Sigmoid colon (tissue), 7 donors: Measurements from ENCODE around the gene PPDPF. TPM values are rescaled to one million over a fixed set of nuclear protein-coding genes. Genes with fewer than 3 reads are reported as not detected.

ENCODE experiments used
- DNase-seq: peaks from one replicate; pipeline ENCODE4 v3.0.0-alpha.2; 2019
- H3K27ac ChIP-seq, 4 donors: fragments of 200-600 bp; sonication (generic); one replicate each; pipeline ENCODE4 v1.5.1; 2016 to 2019; ENCODE audit warnings: mild to moderate bottlenecking in 1 of 4
- H3K27me3 ChIP-seq, 3 donors: fragments of 200-600 bp; sonication (generic); one replicate each; pipeline ENCODE4 v1.5.1; 2019; ENCODE audit warnings: mild to moderate bottlenecking in 1 of 3
- H3K36me3 ChIP-seq, 4 donors: fragments of 200-600 bp; sonication (generic); one replicate each; pipeline ENCODE4 v1.5.1; 2016 to 2019
- H3K4me1 ChIP-seq, 4 donors: fragments of 200-600 bp; sonication (generic); one replicate each; pipeline ENCODE4 v1.5.1; 2017 to 2019
- H3K4me3 ChIP-seq, 4 donors: fragments of 200-600 bp; sonication (generic); one replicate each; pipeline ENCODE4 v1.5.1; 2017 to 2019; ENCODE audit warnings: mild to moderate bottlenecking in 2 of 4, moderate library complexity in 1 of 4
- H3K9me3 ChIP-seq, 4 donors: fragments of 200-600 bp in 3 of 4; sonication (generic) in 3 of 4; one replicate each; pipeline versions ENCODE4 v1.5.1 to v1.6.1; 2013 to 2019
- EP300 ChIP-seq, 4 donors: sonication (generic); formaldehyde crosslinking; IDR thresholded peaks; one replicate each; pipeline ENCODE4 v1.6.1; 2017; ENCODE audit warnings: antibody characterized with exemption in 4 of 4
- POLR2A ChIP-seq, 2 donors: fragments of 450-650 bp; IDR thresholded peaks; one replicate each; pipeline ENCODE4 v1.6.1; 2016; ENCODE audit warnings: antibody characterized with exemption in 2 of 2, mild to moderate bottlenecking in 2 of 2, moderate library complexity in 2 of 2
- POLR2AphosphoS5 ChIP-seq, 4 donors: sonication (generic); formaldehyde crosslinking; IDR thresholded peaks; one replicate each; pipeline ENCODE4 v1.6.1; 2017; ENCODE audit warnings: antibody characterized with exemption in 4 of 4
- WGBS, 2 donors: extraction: QIAGEN DNeasy Blood & Tissue Kit; methylation state at CpG; one replicate each; pipeline ENCODE4 v1.1.7; 2013; 5-methylcytosine and 5-hydroxymethylcytosine counted together
- intact Hi-C: fragments of 100-400 bp; cut with DNase I; formaldehyde crosslinking; loops from one replicate; pipeline ENCODE4 v1.15.1; 2023
- polyA plus RNA-seq, 3 donors: library from polyadenylated mRNA; stranded (reverse); fragments of 200-250 nt; gene quantifications; one replicate each; pipeline ENCODE4 v1.2.3, GENCODE V29; 2013
- total RNA-seq, 4 donors: library from RNA; depleted of rRNA; stranded (reverse); fragments of >200 nt; gene quantifications; one replicate each; pipeline ENCODE4 v1.1.0, GENCODE V29; 2016
- TF ChIP-seq, protein P1 (sequence below), 4 experiments: fragments of 450-650 bp in 3 of 4; fragments of 200-600 bp in 1 of 4; IDR thresholded peaks; one replicate each; pipeline ENCODE4 v1.5.1; 2016 to 2019; ENCODE audit warnings: antibody characterized with exemption in 4 of 4, mild to moderate bottlenecking in 3 of 4, moderate library complexity in 2 of 4
- donor health status: healthy with polysubstance abuse.
- donor health status: Bipolar disorder and iron deficiency.
- donor health status: healthy.

The PPDPF gene
- total and polyA plus RNA-seq, 7 donors = 82.8 to 1,688 (median 244) TPM

DNA sequence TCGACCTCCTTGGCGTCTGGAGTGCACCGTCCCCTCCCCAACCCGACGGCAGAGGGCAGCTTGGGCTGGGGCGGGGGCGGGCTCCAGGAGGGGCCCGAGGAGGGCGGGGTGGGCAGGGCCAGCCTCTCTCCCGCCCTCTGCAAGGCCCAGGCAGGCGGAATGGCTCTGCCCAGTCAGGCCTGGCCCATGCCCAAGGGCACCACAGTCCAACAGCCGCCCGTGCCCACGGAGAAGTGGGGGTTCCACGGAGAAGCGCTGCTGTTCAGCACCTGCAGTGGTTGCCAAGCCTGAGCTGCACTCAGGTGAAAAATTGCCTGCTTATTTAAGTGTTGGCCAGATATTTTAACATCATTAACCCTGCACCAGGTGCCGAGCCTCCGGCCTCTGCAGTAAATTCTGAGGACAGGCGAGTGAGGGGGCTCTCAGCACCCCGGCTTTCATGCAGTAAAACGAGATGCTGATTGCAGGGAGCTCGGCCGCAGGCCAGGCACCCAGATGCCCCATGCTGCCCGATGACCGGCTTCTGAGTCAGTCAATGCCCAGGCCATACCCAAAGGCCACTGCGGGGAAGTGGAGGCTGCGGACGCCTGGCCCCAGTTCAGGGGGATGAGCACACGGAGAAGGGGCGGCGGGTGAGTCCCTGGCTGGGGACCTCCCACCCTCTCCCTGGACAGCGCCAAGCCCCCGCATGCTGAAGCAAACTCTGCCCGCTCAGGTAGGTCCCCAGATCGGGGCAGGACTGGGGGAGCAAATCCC, 27.3 kb downstream of the PPDPF start, which contains the start of gene SRMS:
SRMS (minus strand) TSS at position 25 of the 756 bp plus-strand sequence. CDS start 286 bp downstream, outside the sequence.
- no peaks in the 10 kb centered on the region for H3K36me3 ChIP-seq
- no peak for DNase-seq
- intact Hi-C loops = no loop called here
- no peak within 1 kb of the TSS for H3K27ac ChIP-seq
- TF ChIP-seq POLR2AphosphoS5 (IDR thresholded peaks at IDR 0.05) (no peak), EP300 (IDR thresholded peaks at IDR 0.05) (no peak), POLR2A (IDR thresholded peaks at IDR 0.05) (no peak)
- TF ChIP-seq, protein P1, sequence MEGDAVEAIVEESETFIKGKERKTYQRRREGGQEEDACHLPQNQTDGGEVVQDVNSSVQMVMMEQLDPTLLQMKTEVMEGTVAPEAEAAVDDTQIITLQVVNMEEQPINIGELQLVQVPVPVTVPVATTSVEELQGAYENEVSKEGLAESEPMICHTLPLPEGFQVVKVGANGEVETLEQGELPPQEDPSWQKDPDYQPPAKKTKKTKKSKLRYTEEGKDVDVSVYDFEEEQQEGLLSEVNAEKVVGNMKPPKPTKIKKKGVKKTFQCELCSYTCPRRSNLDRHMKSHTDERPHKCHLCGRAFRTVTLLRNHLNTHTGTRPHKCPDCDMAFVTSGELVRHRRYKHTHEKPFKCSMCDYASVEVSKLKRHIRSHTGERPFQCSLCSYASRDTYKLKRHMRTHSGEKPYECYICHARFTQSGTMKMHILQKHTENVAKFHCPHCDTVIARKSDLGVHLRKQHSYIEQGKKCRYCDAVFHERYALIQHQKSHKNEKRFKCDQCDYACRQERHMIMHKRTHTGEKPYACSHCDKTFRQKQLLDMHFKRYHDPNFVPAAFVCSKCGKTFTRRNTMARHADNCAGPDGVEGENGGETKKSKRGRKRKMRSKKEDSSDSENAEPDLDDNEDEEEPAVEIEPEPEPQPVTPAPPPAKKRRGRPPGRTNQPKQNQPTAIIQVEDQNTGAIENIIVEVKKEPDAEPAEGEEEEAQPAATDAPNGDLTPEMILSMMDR (IDR thresholded peaks at IDR 0.05) = no peak
- H3K4me1 ChIP-seq = no peaks in the 10 kb centered on the region
- 44 to 59% methylated on average over 35 of the region's 35 CpGs for WGBS, 2 donors
- H3K9me3 ChIP-seq = no peaks in the 10 kb centered on the region
- no peak within 1 kb of the TSS for H3K4me3 ChIP-seq
- H3K27me3 ChIP-seq = peaks cover 3 to 73% (median 56%) of the 10 kb centered on the region in 3 donors

DNA sequence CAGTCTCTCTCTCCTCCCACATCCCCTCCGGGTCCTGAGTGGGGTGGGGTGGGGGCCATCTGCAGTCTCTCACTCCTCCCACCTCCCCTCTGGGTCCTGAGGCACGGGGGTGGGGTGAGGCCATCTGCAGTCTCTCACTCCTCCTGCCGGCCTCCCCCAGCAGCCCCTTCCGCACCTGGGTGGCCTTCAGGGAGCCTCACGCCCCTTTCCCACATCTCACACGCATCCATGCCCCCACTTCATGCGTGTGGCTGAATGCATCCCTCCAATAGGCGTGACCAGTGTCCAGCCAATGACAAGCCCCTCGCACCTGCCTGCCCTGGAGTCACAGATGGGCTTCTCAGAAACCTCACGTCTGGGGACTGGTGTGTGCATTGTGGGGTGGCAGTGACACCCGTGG, 28.0 kb downstream of the PPDPF start:
- Histone ChIP-seq H3K4me3 (no peak overlapping the region), H3K27ac (no peak overlapping the region), H3K9me3 (no peaks in the 10 kb centered on the region), H3K27me3 (peaks cover 3 to 79% (median 63%) of the 10 kb centered on the region in 3 donors), H3K4me1 (peaks cover 0 to 3% (median 2%) of the 10 kb centered on the region in 4 donors), H3K36me3 (no peaks in the 10 kb centered on the region)
- 39 to 42% methylated on average over 11 of the region's 11 CpGs for WGBS, 2 donors
- intact Hi-C loops = no loop called here
- DNase-seq = no peak
- TF ChIP-seq EP300 (IDR thresholded peaks at IDR 0.05) (no peak), POLR2AphosphoS5 (IDR thresholded peaks at IDR 0.05) (no peak), POLR2A (IDR thresholded peaks at IDR 0.05) (no peak)
- TF ChIP-seq, protein P1 (IDR thresholded peaks at IDR 0.05) = no peak

DNA sequence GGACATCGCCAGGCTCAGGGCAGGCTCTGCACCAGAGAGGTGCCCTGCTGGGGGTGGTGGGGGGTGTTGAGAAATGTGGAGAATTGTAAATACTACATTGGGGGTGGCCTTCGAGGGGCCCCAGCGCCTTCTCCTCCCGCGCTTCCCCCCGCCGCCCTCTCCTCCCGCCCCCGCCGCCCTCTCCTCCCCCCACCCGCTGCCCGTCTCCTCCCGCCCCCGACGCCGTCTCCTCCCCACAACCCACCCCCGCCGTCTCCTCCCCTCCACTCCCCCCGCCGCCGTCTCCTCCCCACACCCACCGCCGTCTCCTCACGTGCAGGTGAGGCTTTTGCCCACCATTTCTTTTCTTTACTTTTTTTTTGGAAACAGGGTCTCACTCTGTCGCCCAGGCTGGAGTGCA, 28.5 kb downstream of the PPDPF start:
- no peak for DNase-seq
- H3K4me3 ChIP-seq = no peak overlapping the region
- 22 to 29% methylated on average over 19 to 24 of the region's 25 CpGs for WGBS, 2 donors
- no peaks in the 10 kb centered on the region for H3K9me3 ChIP-seq
- no peak overlapping the region for H3K27ac ChIP-seq
- TF ChIP-seq POLR2A (IDR thresholded peaks at IDR 0.05) (no peak), POLR2AphosphoS5 (IDR thresholded peaks at IDR 0.05) (no peak), EP300 (IDR thresholded peaks at IDR 0.05) (no peak)
- TF ChIP-seq, protein P1 (IDR thresholded peaks at IDR 0.05) = no peak
- intact Hi-C loops = no loop called here
- H3K36me3 ChIP-seq = no peaks in the 10 kb centered on the region
- peaks cover 4 to 82% (median 68%) of the 10 kb centered on the region in 3 donors for H3K27me3 ChIP-seq
- H3K4me1 ChIP-seq = peaks cover 0 to 8% (median 7%) of the 10 kb centered on the region in 4 donors

DNA sequence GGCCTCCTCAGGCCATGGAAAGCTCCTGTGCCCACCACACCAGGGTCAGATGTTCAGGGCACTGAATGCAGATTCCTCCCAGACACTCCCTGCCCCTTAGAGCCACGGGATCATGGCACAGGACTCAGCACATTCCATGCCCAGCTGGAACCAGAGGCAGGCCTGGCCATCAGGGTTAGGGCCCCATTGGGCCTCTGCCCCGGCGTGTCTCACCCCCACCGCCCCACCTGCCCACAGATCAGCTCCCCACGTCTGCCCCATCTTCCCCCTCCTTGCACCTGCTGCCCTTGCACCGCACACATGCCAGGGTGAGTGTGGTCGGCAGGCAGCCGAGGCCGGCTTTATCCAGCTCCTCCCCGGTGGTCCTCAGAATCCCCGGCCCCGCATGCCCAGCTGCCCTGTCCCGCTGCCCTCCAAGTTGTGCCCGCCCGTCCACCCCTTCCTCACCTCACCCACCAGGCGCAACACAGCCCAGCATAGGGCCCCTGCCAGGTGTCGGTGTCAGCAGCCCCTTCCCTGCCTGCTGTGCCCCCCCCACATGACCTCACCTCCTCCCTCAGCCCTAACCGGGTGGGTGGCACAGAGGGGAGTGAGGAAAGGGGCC, 29.2 kb downstream of the PPDPF start:
- Histone ChIP-seq H3K36me3 (no peaks in the 10 kb centered on the region), H3K9me3 (no peaks in the 10 kb centered on the region), H3K4me3 (no peak overlapping the region), H3K27me3 (peaks cover 10 to 82% (median 72%) of the 10 kb centered on the region in 3 donors), H3K4me1 (peaks cover 0 to 14% (median 11%) of the 10 kb centered on the region in 4 donors), H3K27ac (no peak overlapping the region)
- intact Hi-C loops = no loop called here
- TF ChIP-seq EP300 (IDR thresholded peaks at IDR 0.05) = no peak
- TF ChIP-seq POLR2AphosphoS5 (IDR thresholded peaks at IDR 0.05) = no peak
- TF ChIP-seq, protein P1 (IDR thresholded peaks at IDR 0.05) = no peak
- TF ChIP-seq POLR2A (IDR thresholded peaks at IDR 0.05) = no peak
- 77 to 84% methylated on average over 18 of the region's 18 CpGs for WGBS, 2 donors
- no peak for DNase-seq
